ENCODE measurements around the gene DCLK3.

The DCLK3 gene

GRCh38 chr3:36763850-36764703 lies at the start of gene DCLK3:
DCLK3 (minus strand) TSS chr3:36764553; CDS start chr3:36764263, 290 bp downstream.
- no peak for DNase-seq

- no peak for DNase-seq
Measured at GRCh38 chr3:36813305-36813704, 49.0 kb upstream of the DCLK3 start.

DNA sequence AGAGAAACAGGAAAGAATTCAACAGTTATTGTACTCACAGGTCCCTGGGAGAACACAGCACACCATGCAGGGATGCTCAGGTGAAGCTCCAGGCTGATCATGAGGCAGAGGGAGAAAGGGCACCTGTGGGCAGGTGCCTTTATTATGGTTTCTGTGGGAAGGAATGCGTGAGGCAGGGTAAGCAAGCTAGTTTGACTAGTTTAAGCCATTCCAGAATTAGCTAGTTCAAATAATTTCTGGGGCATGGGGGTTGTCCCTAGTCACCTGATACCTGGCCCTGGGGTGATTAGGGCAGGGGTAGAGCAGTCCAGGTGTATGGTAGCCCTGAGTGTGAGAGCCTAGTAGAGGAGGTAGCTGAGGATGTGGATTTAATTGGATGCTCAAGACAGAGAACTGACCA lies 47.9 kb upstream of the DCLK3 start:
- DNase-seq: no peak

DNA sequence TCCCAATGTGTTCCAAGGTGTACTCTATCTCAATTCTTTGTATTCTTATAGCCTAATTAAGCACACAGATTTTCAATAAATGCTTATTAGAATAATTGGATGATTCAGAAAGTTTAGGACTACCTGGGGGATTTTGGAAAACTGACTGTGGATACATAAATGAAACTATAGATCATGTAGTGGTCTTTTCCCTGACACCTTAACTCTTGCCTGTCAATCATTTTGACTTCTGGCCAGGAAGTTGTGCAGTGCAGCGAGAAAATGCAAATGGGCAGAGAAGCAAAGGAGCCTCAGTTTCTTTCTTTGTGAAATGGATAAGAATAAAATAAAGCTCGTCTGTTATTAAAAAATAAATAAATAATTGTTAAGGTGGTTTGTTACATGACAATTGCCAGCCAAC lies 47.4 kb upstream of the DCLK3 start:
- no peak for DNase-seq

- DNase-seq: no peak
Measured at GRCh38 chr3:36804295-36805055, 40.1 kb upstream of the DCLK3 start.

DNA sequence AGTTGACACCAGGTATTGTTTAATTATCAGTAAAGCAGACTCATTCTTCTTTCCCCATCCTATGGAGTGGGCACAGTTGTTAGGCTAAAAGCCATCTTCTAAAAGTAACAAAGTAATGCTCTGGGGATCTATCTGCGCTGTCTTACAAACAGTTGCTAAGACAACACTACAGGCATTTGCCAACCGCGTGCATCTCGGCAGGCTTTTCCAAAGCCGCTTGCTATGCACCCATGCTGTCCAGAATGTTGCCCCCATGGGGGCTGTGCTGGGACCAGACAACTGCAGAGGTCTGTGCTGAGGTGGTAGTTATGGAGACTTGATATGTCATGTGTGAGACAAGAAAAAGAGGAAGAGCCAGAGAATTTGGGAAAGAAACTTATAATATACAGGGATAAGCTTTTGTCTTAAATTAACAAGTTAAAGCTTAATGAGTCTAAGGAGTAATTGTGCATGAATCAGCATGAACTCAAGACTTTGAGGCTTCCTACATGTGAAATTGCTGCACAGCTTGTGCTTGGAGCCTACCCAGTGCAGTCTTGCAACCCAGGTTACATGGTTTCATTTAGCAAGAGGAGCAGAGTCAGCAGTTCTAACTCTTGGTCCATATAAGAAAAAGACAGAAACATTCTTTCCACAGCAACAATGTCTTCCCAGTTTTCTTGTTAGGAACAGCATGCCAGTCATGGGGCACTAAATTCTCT lies 38.9 kb upstream of the DCLK3 start:
- DNase-seq: no peak

DNA sequence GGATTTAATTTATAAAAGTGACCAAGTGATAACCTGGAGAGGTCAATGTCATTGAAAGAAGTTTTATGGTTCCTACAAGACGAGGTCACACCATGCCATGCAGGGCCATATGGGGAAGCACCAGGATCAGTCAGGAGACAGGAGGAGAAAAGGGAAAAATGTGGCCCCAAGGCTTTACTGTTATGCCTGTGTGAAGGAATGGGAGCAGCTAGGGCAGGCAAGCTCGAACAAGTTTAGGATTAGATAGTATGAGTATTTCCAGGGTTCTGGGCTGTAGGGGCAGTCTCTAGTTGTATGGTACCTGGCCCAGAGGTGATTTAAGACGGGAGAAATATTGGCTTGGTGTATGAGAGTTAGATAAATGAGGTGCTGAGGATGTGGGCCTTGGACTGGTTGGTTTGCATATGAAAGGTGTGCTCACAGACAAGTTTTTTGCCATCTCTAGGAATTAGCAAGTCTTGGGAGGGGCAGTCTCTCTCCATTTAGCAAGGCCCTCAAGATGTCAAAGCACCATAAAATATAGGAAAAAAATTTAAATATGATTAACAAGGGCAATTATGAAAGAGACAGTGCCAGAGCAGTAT lies 36.3 kb upstream of the DCLK3 start:
- DNase-seq: no peak

DNA sequence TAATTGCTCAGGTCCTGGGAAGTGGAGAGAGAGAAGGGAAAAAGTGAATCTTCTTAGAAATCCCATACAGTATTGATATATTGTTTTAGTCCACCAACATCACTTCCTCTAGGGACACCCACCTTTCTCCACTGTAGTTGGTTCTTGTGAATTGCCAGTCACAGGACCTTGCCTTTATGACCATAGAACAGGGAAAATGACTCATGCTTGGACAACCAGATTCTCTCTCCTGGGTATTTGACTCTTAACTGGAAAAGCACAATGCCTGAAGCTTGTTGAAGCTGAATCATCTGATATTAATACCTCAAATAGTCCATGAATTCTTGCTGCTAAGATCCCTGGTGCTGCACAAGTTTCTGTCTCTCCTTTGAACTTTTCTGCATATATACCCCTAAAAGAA lies 32.5 kb upstream of the DCLK3 start:
- no peak for DNase-seq

GRCh38 chr3:36796161-36796560 lies 31.8 kb upstream of the DCLK3 start:
- DNase-seq: no peak

GRCh38 chr3:36795622-36796021 lies 31.3 kb upstream of the DCLK3 start:
- DNase-seq: no peak

DNA sequence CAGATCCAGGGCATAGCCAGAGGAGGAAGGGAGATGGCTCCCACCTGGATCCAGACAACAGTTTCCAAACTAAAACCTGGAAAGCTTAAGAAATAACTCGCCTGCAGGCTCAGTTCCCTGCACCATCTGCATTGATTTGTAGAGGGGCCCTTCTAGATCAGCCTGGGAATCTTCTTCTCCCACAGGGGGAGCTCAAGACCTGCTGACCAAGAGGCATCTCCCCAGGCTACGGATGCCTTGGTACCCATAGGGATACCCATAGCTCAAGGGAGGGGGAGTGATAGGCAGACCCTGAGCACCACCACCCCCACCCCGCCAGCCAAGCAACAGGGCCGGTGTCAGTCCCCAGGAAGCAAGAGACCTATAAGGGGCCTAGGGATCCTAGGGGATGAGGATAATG lies 28.0 kb upstream of the DCLK3 start:
- DNase-seq: no peak

DNA sequence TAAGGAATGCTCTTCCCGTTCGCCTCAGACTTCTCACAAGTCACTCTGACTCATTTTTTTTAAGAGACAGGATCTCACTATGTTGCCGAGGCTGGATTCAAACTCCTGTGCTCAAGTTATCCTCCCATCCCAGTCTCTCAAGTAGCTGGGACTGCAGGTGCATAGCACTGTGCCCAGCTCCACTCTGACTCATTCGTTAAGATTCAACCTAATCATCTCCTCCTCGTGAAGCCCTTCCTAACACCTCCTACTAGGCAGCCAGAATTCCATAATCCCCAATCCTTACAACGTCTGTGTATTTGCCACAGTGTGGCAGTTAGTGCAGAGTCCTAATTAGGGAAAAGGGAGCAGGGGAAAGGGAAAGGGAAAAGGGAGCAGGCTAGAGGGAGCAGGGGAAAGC lies 26.4 kb upstream of the DCLK3 start:
- no peak for DNase-seq

DNA sequence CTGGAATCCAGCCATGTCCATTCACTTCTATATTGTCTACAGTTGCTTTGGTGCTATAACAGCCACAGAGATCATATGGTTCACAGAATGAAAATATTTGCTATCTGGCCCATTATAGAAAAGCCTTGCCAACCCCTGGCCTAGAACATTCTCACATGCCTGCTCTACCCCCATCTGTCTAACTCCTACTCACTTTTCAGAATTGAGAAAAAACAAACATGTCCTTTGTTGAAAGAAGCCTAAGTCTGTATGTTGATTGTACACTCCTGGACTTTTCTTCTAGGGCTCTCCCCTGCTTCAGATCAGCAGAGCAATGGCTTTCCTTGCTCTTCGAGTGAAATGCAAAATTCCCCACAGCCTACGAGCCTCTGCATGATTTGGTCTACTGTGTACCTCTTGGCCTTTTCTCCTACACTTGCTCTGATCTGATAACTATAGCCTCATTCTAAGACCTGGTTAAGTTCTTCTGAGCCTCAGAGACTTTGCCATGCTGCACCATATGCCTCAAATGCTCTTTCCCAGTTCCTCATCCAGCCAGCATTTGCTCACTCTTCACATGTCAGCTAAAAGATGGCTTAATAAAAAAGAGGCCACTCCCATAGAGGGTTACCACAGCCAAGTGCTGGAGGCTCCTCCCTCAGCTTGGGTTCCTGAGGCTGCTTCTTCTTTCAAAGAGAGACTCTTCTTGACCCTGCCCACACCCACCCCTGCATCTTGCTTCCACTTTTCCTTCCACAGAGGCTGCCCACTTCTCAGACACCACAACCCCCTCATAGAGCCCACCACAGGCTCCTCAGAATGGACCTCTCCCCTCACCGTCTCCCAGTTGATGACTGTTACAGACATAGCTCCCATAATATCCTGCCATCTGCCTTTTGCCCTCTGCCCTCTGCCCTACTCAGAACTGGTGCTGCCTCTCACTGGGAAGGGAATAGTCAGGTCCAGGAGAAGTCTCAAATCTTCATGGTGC lies 22.9 kb upstream of the DCLK3 start:
- peak; percentile 97 for DNase-seq

- DNase-seq: no peak
Measured at GRCh38 chr3:36784138-36784635, 19.8 kb upstream of the DCLK3 start.

GRCh38 chr3:36777424-36778218 lies 13.3 kb upstream of the DCLK3 start:
- no peak for DNase-seq

GRCh38 chr3:36776436-36776835 lies 12.1 kb upstream of the DCLK3 start:
- peak; percentile 50 for DNase-seq

DNA sequence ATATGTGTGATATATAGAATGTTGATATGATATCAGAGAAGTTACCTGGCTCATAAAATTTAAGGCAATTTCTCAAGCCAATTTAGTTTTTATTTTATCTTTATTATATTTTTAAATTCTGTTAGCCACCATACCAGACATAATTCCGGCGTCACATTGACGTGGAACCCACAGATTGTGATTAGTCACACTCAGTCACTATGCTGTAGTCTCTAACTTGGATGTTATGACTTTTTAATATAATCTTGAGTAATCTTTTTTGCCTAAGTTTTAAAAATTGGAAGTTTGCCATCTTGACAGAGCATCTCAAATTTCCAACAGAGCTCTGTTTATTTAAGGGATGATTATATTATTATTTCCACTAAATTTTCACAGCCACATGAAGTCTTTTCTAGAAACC lies 9.7 kb upstream of the DCLK3 start:
- no peak for DNase-seq

GRCh38 chr3:36771931-36772330 lies 7.6 kb upstream of the DCLK3 start:
- DNase-seq: no peak

GRCh38 chr3:36769926-36770325 lies 5.6 kb upstream of the DCLK3 start:
- DNase-seq: no peak

DNA sequence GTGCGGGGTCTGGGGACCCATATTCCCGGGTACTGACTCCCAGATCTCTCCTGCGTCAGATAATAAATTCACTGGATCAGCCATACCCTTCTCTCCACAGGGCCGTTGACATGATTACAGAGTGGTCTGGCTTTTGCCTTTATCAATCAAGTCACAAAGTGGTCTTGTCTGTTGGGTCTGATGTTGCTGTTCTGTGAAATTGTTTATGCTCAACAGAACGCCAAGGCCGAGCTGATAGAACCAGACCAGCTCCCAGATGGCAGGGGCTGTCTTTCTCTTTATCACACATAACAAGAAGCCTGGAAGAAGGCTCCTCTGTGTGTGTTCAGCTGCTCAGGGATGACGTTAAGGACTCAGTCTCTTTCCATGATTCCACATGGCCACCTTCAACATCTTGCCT lies 751 bp upstream of the DCLK3 start:
- no peak for DNase-seq

- no peak for DNase-seq
Measured at GRCh38 chr3:36764704-36765038, 318 bp upstream of the DCLK3 start.

Data from MV-4-11 (cell line).